NB4 (cell line): ENCODE data around the gene PERP.

ENCODE experiments used
- DNase-seq: peaks from one replicate; pipeline ENCODE4 v3.0.0; 2010; ENCODE audit warnings: low read depth
- H3K4me3 ChIP-seq: one replicate; pipeline ENCODE4 v1.5.1; 2011; ENCODE audit warnings: mild to moderate bottlenecking, low read depth, low read length, moderate library complexity
- CTCF ChIP-seq: IDR thresholded peaks from one replicate; pipeline ENCODE4 v1.5.1; 2012; ENCODE audit warnings: low read depth, low read length
- MAX ChIP-seq: IDR thresholded peaks from 2 replicates; pipeline ENCODE4 v1.6.1; 2011; ENCODE audit warnings: low read depth, low read length
- MYC ChIP-seq: IDR thresholded peaks from 2 replicates; pipeline ENCODE4 v1.6.1; 2011; ENCODE audit warnings: low read depth, low read length
- POLR2A ChIP-seq: IDR thresholded peaks from 2 replicates; pipeline ENCODE4 v1.6.1; 2011; ENCODE audit warnings: mild to moderate bottlenecking; ENCODE audit not compliant: insufficient read length; ENCODE audit errors: extremely low read depth

PERP gene

GRCh38 chr6:138115877-138116660, 8.8 kb upstream of the PERP start:
- peak; percentile 81 for DNase-seq

GRCh38 chr6:138115201-138115600, 8.0 kb upstream of the PERP start:
- no peak for DNase-seq

More at GRCh38 chr6:138115877-138116660, 8.8 kb upstream of the PERP start:
- TF ChIP-seq POLR2A, result no peak
- TF ChIP-seq MYC, result peak; percentile 69
- TF ChIP-seq CTCF, result peak; percentile 34
- peak; percentile 67 for TF ChIP-seq MAX
- H3K4me3 ChIP-seq, result no peak overlapping the region

GRCh38 chr6:138113588-138114210, 6.5 kb upstream of the PERP start:
- no peak for DNase-seq
- H3K4me3 ChIP-seq, result no peak overlapping the region
- no peak for TF ChIP-seq CTCF

More at GRCh38 chr6:138115201-138115600, 8.0 kb upstream of the PERP start:
- H3K4me3 ChIP-seq, result no peak overlapping the region
- TF ChIP-seq CTCF (no peak), POLR2A (no peak), MAX (no peak), MYC (no peak)

GRCh38 chr6:138110229-138110628, 3.0 kb upstream of the PERP start:
- no peak overlapping the region for H3K4me3 ChIP-seq
- TF ChIP-seq MAX (no peak), CTCF (no peak), MYC (no peak), POLR2A (no peak)
- DNase-seq, result no peak

GRCh38 chr6:138109042-138109997, 2.1 kb upstream of the PERP start:
- TF ChIP-seq MYC (no peak), CTCF (peak; percentile 95), MAX (no peak)
- no peak overlapping the region for H3K4me3 ChIP-seq
- peak; percentile 80 for DNase-seq
